ENCODE data around the gene GALNT16. TPM values are rescaled to one million over a fixed set of nuclear protein-coding genes. Genes with fewer than 3 reads are reported as not detected.

Gene GALNT16
- total RNA-seq, 1 donor from 2014 or later: 6.2 TPM

DNA sequence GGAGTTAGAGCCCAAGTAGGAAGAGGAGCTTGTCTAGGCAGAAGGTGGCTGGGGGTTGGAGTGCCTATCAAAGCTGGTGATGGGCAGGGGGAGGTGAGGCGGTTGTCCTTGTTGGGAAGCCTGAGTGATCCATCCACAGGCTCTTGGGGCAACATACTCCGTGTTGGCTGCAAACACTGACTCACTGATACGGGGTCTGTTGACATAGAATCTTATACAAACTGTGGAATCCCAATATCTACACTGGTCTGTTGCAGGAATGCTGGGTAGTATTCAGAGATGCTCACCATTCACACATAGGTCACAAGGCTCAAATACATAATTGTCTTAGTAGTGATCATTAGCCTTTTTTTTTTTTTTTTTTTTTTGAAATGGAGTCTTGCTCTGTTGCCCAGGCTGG, 112.2 kb downstream of the GALNT16 start:
- Mint-ChIP-seq H3K27ac (ENCODE audit: unreplicated experiment) (no peak overlapping the region), H3K4me1 (ENCODE audit: low read depth, unreplicated experiment) (peaks cover 8% of the 10 kb centered on the region), H3K36me3 (ENCODE audit: low read depth, unreplicated experiment) (peaks cover 19% of the 10 kb centered on the region), H3K27me3 (ENCODE audit: low read depth, unreplicated experiment) (no peaks in the 10 kb centered on the region), H3K9me3 (ENCODE audit: unreplicated experiment) (no peaks in the 10 kb centered on the region), H3K4me3 (ENCODE audit: unreplicated experiment) (no peak overlapping the region)
- Histone ChIP-seq H3K4me2 (ENCODE audit: low read length) (no peak overlapping the region), H3K79me2 (ENCODE audit: insufficient read depth, low read length) (no peaks in the 10 kb centered on the region), H3K4me3 (ENCODE audit: insufficient read depth, low read depth, low read length) (no peak overlapping the region), H3K36me3 (ENCODE audit: insufficient read depth, low read length) (peaks cover 17% of the 10 kb centered on the region), H3K27me3 (ENCODE audit: insufficient read depth, low read length) (no peaks in the 10 kb centered on the region), H2AFZ (ENCODE audit: low read depth, low read length) (no peak overlapping the region), H3K27ac (ENCODE audit: low read depth, low read length) (no peak overlapping the region), H4K20me1 (ENCODE audit: insufficient read depth, low read length) (peaks cover 4% of the 10 kb centered on the region), H3K9me3 (ENCODE audit: insufficient read depth, low read depth, low read length) (peaks cover 4% of the 10 kb centered on the region), H3K9ac (ENCODE audit: low read length) (no peak overlapping the region), H3K4me1 (ENCODE audit: insufficient read depth, low read length) (no peaks in the 10 kb centered on the region)
- FAIRE-seq: no peak
- DNase-seq (ENCODE audit: low read depth): no peak
- TF ChIP-seq EZH2 (IDR thresholded peaks at IDR 0.05; ENCODE audit: insufficient read depth, low read length): no peak
- TF ChIP-seq, protein P1, sequence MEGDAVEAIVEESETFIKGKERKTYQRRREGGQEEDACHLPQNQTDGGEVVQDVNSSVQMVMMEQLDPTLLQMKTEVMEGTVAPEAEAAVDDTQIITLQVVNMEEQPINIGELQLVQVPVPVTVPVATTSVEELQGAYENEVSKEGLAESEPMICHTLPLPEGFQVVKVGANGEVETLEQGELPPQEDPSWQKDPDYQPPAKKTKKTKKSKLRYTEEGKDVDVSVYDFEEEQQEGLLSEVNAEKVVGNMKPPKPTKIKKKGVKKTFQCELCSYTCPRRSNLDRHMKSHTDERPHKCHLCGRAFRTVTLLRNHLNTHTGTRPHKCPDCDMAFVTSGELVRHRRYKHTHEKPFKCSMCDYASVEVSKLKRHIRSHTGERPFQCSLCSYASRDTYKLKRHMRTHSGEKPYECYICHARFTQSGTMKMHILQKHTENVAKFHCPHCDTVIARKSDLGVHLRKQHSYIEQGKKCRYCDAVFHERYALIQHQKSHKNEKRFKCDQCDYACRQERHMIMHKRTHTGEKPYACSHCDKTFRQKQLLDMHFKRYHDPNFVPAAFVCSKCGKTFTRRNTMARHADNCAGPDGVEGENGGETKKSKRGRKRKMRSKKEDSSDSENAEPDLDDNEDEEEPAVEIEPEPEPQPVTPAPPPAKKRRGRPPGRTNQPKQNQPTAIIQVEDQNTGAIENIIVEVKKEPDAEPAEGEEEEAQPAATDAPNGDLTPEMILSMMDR (IDR thresholded peaks at IDR 0.05; ENCODE audit: insufficient read depth, low read depth, low read length): no peak

DNA sequence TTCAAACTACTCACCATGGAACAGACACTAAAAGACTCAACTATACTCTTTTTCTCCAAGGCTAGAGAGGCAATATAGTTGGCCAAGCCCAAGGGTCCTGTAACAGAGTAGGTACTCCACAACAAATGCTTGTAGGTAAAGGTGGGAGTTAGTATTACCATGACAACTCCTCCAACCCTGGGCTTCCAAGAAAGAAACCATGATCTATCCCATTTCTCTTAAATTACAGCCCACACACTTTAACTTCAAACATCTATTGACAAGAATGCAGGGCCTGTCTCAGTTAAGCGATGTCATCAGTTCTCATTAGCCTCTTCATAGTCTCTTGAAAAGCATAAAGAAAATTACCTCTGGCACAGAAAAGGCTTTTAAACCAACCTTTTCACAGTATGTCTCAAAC, 113.1 kb downstream of the GALNT16 start:
- Histone ChIP-seq H3K27me3 (ENCODE audit: insufficient read depth, low read length) (no peaks in the 10 kb centered on the region), H3K4me1 (ENCODE audit: insufficient read depth, low read length) (no peaks in the 10 kb centered on the region), H3K27ac (ENCODE audit: low read depth, low read length) (no peak overlapping the region), H3K4me2 (ENCODE audit: low read length) (no peak overlapping the region), H3K9me3 (ENCODE audit: insufficient read depth, low read depth, low read length) (peaks cover 4% of the 10 kb centered on the region), H4K20me1 (ENCODE audit: insufficient read depth, low read length) (peaks cover 8% of the 10 kb centered on the region), H3K4me3 (ENCODE audit: insufficient read depth, low read depth, low read length) (no peak overlapping the region), H3K79me2 (ENCODE audit: insufficient read depth, low read length) (no peaks in the 10 kb centered on the region), H2AFZ (ENCODE audit: low read depth, low read length) (no peak overlapping the region), H3K9ac (ENCODE audit: low read length) (no peak overlapping the region), H3K36me3 (ENCODE audit: insufficient read depth, low read length) (peaks cover 21% of the 10 kb centered on the region)
- DNase-seq (ENCODE audit: low read depth) (no peak), FAIRE-seq (no peak)
- H3K9me3 Mint-ChIP-seq (ENCODE audit: unreplicated experiment): no peaks in the 10 kb centered on the region
- no peak overlapping the region for H3K27ac Mint-ChIP-seq (ENCODE audit: unreplicated experiment)
- peaks cover 19% of the 10 kb centered on the region for H3K36me3 Mint-ChIP-seq (ENCODE audit: low read depth, unreplicated experiment)
- H3K4me3 Mint-ChIP-seq (ENCODE audit: unreplicated experiment): no peak overlapping the region
- H3K27me3 Mint-ChIP-seq (ENCODE audit: low read depth, unreplicated experiment): no peaks in the 10 kb centered on the region
- TF ChIP-seq, protein P1 (IDR thresholded peaks at IDR 0.05; ENCODE audit: insufficient read depth, low read depth, low read length): no peak
- no peak for TF ChIP-seq EZH2 (IDR thresholded peaks at IDR 0.05; ENCODE audit: insufficient read depth, low read length)
- H3K4me1 Mint-ChIP-seq (ENCODE audit: low read depth, unreplicated experiment): peaks cover 8% of the 10 kb centered on the region

DNA sequence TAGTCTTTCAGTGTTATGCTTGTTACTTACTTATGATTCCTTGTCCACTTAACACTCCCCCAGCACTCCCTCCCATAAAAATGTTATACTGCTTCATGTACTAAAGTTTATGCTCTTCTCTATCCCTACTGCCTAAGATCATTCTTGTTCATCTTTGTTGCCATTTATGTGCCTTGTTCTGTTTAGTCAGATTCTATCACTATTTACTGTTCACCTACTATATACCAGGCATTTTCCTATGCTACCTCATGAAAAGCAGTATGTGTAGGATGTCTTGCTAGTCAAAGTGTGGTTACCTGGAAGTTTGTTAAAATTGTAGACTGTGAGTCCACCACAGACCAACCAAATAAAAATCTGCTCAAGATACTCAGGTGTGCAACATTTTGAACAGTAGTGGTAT, 114.3 kb downstream of the GALNT16 start:
- peaks cover 8% of the 10 kb centered on the region for H3K4me1 Mint-ChIP-seq (ENCODE audit: low read depth, unreplicated experiment)
- TF ChIP-seq EZH2 (IDR thresholded peaks at IDR 0.05; ENCODE audit: insufficient read depth, low read length): no peak
- TF ChIP-seq, protein P1 (IDR thresholded peaks at IDR 0.05; ENCODE audit: insufficient read depth, low read depth, low read length): no peak
- Histone ChIP-seq H3K36me3 (ENCODE audit: insufficient read depth, low read length) (peaks cover 21% of the 10 kb centered on the region), H3K4me2 (ENCODE audit: low read length) (no peak overlapping the region), H4K20me1 (ENCODE audit: insufficient read depth, low read length) (peaks cover 8% of the 10 kb centered on the region), H3K27ac (ENCODE audit: low read depth, low read length) (no peak overlapping the region), H3K4me1 (ENCODE audit: insufficient read depth, low read length) (no peaks in the 10 kb centered on the region), H2AFZ (ENCODE audit: low read depth, low read length) (no peak overlapping the region), H3K79me2 (ENCODE audit: insufficient read depth, low read length) (no peaks in the 10 kb centered on the region), H3K9ac (ENCODE audit: low read length) (no peak overlapping the region), H3K9me3 (ENCODE audit: insufficient read depth, low read depth, low read length) (peaks cover 4% of the 10 kb centered on the region), H3K4me3 (ENCODE audit: insufficient read depth, low read depth, low read length) (no peak overlapping the region), H3K27me3 (ENCODE audit: insufficient read depth, low read length) (no peaks in the 10 kb centered on the region)
- DNase-seq (ENCODE audit: low read depth) (no peak), FAIRE-seq (no peak)
- H3K27me3 Mint-ChIP-seq (ENCODE audit: low read depth, unreplicated experiment): no peaks in the 10 kb centered on the region
- H3K4me3 Mint-ChIP-seq (ENCODE audit: unreplicated experiment): no peak overlapping the region
- no peaks in the 10 kb centered on the region for H3K9me3 Mint-ChIP-seq (ENCODE audit: unreplicated experiment)
- no peak overlapping the region for H3K27ac Mint-ChIP-seq (ENCODE audit: unreplicated experiment)
- peaks cover 18% of the 10 kb centered on the region for H3K36me3 Mint-ChIP-seq (ENCODE audit: low read depth, unreplicated experiment)

Data from astrocyte (in vitro differentiated cells and primary cell).